Measurements from ENCODE around the gene TFB2M. TPM values are rescaled to one million over a fixed set of nuclear protein-coding genes. Genes with fewer than 3 reads are reported as not detected.
"Not testable (repeated sequence)": the region's sequence is repeated elsewhere in the genome, so short reads cannot be mapped to it uniquely, and the experiment has no call there.

Gene TFB2M
- total RNA-seq, 1 donor from 2014 or later, result 6.9 TPM

DNA sequence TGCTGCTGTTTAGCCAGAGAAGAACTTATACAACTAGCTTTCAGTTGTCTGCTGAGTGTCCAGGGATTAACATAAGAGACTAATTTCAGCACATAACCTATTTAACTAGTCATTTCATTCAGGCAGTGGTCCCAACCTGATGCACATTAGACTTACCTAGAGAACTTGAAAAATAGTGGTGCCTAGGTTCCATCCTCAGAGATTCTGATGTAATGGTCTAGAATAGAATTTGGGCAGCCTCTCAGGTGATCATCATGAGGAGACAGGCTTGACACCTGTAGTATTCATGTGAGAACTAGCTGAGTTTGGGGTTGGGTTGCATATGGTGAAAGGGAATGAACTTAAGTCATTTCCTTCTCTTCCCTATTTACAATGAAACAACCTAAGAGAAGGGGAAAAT is 25.0 kb upstream of the TFB2M start:
- no peak overlapping the region for H3K4me3 ChIP-seq
- no peak overlapping the region for H3K27ac ChIP-seq
- intact Hi-C loops (cut with DNase I), result no loop called here
- no peaks in the 10 kb centered on the region for H3K9me3 ChIP-seq
- peaks cover 53% of the 10 kb centered on the region for H3K4me1 ChIP-seq
- DNase-seq (ENCODE audit: extremely low spot score in 2 of 2), result no peak
- TF ChIP-seq POLR2AphosphoS5 (IDR thresholded peaks at IDR 0.05; ENCODE audit: insufficient read depth in 1 of 2, low read depth in 1 of 2) (no peak), POLR2A (IDR thresholded peaks at IDR 0.05) (no peak)
- TF ChIP-seq, protein P1, sequence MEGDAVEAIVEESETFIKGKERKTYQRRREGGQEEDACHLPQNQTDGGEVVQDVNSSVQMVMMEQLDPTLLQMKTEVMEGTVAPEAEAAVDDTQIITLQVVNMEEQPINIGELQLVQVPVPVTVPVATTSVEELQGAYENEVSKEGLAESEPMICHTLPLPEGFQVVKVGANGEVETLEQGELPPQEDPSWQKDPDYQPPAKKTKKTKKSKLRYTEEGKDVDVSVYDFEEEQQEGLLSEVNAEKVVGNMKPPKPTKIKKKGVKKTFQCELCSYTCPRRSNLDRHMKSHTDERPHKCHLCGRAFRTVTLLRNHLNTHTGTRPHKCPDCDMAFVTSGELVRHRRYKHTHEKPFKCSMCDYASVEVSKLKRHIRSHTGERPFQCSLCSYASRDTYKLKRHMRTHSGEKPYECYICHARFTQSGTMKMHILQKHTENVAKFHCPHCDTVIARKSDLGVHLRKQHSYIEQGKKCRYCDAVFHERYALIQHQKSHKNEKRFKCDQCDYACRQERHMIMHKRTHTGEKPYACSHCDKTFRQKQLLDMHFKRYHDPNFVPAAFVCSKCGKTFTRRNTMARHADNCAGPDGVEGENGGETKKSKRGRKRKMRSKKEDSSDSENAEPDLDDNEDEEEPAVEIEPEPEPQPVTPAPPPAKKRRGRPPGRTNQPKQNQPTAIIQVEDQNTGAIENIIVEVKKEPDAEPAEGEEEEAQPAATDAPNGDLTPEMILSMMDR (IDR thresholded peaks at IDR 0.05), result no peak
- H3K36me3 ChIP-seq, result peaks cover 0 to 7% of the 10 kb centered on the region in 2 donors
- no peaks in the 10 kb centered on the region for H3K27me3 ChIP-seq

GRCh38 chr1:246589919-246590318 is 23.9 kb upstream of the TFB2M start:
- intact Hi-C loops (cut with DNase I); H3K27ac ChIP-seq; H3K9me3 ChIP-seq; H3K36me3 ChIP-seq; H3K27me3 ChIP-seq; H3K4me3 ChIP-seq; DNase-seq (ENCODE audit: extremely low spot score in 2 of 2): not testable (repeated sequence)
- H3K4me1 ChIP-seq, result peaks cover 46% of the 10 kb centered on the region

GRCh38 chr1:246588159-246588721 is 22.2 kb upstream of the TFB2M start:
- DNase-seq (ENCODE audit: extremely low spot score in 2 of 2), result no peak
- Histone ChIP-seq H3K27ac (peak overlapping the region; percentile 56), H3K4me3 (no peak overlapping the region), H3K27me3 (no peaks in the 10 kb centered on the region), H3K9me3 (no peaks in the 10 kb centered on the region), H3K4me1 (peaks cover 53% of the 10 kb centered on the region), H3K36me3 (peaks cover 0 to 7% of the 10 kb centered on the region in 2 donors)
- intact Hi-C loops (cut with DNase I), result no loop called here
- TF ChIP-seq POLR2A (IDR thresholded peaks at IDR 0.05), result no peak
- TF ChIP-seq POLR2AphosphoS5 (IDR thresholded peaks at IDR 0.05; ENCODE audit: insufficient read depth in 1 of 2, low read depth in 1 of 2), result no peak
- TF ChIP-seq, protein P1 (IDR thresholded peaks at IDR 0.05), result no peak

- intact Hi-C loops (cut with DNase I), result no loop called here
- Histone ChIP-seq H3K9me3 (no peaks in the 10 kb centered on the region), H3K27ac (peak overlapping the region; percentile 56), H3K36me3 (peaks cover 0 to 6% of the 10 kb centered on the region in 2 donors), H3K4me1 (peaks cover 50% of the 10 kb centered on the region), H3K4me3 (no peak overlapping the region), H3K27me3 (no peaks in the 10 kb centered on the region)
- no peak for TF ChIP-seq POLR2A (IDR thresholded peaks at IDR 0.05)
- TF ChIP-seq POLR2AphosphoS5 (IDR thresholded peaks at IDR 0.05; ENCODE audit: insufficient read depth in 1 of 2, low read depth in 1 of 2), result no peak
- TF ChIP-seq, protein P1 (IDR thresholded peaks at IDR 0.05), result no peak
- no peak for DNase-seq (ENCODE audit: extremely low spot score in 2 of 2)
These were observed 21.5 kb upstream of the TFB2M start for GRCh38 chr1:246587606-246588005.

- TF ChIP-seq, protein P1 (IDR thresholded peaks at IDR 0.05), result no peak
- TF ChIP-seq POLR2A (IDR thresholded peaks at IDR 0.05) (no peak), POLR2AphosphoS5 (IDR thresholded peaks at IDR 0.05; ENCODE audit: insufficient read depth in 1 of 2, low read depth in 1 of 2) (no peak)
- H3K27ac ChIP-seq, result peak overlapping the region; percentile 56
- intact Hi-C loops (cut with DNase I), result no loop called here
- H3K36me3 ChIP-seq, result peaks cover 0 to under 1% of the 10 kb centered on the region in 2 donors
- no peaks in the 10 kb centered on the region for H3K9me3 ChIP-seq
- H3K4me1 ChIP-seq, result peaks cover 48% of the 10 kb centered on the region
- no peak for DNase-seq (ENCODE audit: extremely low spot score in 2 of 2)
- H3K27me3 ChIP-seq, result no peaks in the 10 kb centered on the region
- H3K4me3 ChIP-seq, result no peak overlapping the region
These were observed 21.0 kb upstream of the TFB2M start for GRCh38 chr1:246587032-246587431.
